T-helper 9 cell (primary cell): ENCODE measurements around the gene C10orf67.
A peak's percentile ranks its signal among the peaks of the same experiment; 100 is the strongest.
"Not testable (repeated sequence)": the region's sequence is repeated elsewhere in the genome, so short reads cannot be mapped to it uniquely, and the experiment has no call there.

ENCODE experiments used
- DNase-seq: peaks from one replicate; pipeline ENCODE4 v3.0.0-alpha.2; 2020
- total RNA-seq, 2 donors: gene quantifications; one replicate each; lab custom pipeline; 2026; lab: John Stamatoyannopoulos, UW

Gene C10orf67
- total RNA-seq: 0.07 to 0.48 reads per million in 2 donors

DNA sequence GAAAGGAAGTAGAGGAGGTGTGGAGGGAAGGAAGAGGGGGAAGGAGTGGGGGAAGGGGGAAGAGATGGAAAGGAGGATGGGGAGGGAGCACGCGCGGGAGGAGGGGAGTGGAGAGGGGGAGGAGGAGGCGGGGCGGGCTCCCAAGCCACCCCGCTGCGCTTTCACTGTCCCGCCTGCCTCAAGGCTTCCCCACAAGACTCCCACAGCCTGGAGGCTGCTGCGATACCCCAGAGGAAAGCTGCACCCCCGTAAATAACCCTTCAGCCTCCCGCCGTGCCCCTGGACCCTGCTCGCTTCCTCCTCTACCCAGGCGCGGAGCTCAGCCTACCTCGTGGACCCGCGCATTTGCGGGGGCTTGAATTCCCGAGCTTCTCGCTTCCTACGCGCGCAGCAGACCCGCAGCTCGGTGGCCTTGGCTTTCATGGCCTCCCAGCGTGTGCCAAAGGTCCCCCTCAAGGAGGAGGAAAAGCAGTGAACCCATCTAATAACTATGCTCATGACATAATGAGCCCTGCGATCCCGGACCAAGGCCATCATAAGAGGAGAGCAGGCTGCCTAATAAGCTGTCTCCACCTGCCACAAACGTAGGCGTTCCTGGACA, at the start of gene C10orf67:
C10orf67 (minus strand) TSS at position 557 of the 601 bp plus-strand sequence; CDS start at position 534, 23 bp downstream.
- DNase-seq: peak; percentile 12

DNA sequence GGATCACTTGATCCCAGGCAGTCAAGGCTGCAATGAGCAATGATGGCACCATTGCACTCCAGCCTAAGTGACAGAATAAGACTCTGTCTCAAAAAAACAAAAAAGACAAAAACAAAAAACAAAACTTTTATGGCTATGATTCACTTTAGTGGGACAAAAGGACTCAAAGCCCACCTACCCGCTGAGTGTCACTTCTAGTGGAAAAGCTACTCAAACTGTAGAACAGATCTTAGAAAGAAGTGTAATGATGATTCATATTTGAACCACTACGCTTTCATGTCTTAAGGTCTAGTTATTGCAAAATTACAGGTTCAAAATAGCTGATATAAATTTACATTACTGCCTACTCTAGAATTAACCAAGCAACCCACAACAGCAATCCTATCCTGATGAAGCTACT, 47.2 kb upstream of the C10orf67 start:
- DNase-seq: no peak

DNA sequence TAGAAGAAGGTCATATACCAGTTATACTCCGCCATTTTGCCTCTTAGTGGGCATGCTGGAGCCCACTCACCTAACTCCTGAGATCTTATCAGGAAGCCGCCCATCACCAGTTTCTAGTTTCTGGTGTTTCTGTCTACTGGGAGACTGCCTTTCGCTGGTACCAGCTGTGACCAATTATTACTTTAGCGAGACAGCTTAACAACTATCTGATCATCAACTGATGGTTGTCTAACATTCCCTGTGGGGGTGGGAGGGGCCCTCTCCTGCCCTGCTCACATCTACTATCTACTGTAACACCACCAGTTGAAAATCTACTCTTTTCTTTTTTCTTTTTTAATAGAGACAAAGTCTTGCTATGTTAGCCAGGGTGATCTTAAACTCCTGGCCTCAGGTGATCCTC, 46.2 kb upstream of the C10orf67 start:
- DNase-seq: no peak

DNA sequence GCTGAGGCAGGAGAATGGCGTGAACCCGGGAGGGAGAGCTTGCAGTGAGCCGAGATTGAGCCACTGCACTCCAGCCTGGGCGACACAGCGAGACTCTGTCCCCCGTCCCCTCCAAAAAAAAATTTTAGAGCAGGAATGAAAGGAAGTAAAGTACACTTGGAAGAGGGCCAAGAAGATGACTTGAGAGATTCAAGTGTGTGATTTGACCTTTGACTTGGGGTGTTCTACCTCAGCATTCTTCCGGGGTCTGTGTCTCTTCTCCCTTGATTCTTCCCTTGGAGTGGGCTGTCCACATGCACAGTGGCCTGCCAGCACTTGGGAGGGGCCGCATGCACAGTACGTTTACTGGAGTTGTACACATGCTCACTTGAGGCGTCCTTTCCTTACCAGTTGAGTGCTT, 45.8 kb upstream of the C10orf67 start:
- DNase-seq: not testable (repeated sequence)

DNA sequence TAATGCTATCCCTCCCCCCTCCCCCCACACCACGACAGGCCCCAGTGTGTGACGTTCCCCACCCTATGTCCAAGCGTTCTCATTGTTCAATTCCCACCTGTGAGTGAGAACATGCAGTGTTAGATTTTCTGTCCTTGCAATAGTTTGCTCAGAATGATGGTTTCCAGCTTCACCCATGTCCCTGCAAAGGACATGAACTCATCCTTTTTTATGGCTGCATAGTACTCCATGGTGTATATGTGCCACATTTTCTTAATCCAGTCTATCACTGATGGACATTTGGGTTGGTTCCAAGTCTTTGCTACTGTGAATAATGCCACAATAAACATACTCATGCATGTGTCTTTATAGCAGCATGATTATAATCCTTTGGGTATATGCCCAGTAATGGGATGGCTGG, 42.9 kb upstream of the C10orf67 start:
- DNase-seq: not testable (repeated sequence)

DNA sequence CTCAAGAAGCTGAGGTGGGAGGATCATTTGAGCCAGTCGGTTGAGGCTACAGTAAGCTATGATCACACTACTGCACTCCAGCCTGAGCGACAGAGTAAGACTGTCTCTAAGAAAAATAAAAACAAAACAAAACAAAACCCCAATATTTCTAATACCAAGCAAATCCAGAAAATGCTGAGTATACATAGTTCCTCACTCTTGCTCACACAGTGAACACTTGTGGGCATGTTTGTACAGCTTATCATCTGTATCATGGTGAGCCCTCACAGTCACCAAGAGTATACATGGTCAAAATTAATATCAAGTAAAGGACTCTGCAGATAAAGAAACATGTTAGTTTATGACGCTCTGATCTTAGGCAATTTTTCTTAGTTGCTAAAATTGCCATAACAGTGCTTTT, 41.5 kb upstream of the C10orf67 start:
- no peak for DNase-seq

DNA sequence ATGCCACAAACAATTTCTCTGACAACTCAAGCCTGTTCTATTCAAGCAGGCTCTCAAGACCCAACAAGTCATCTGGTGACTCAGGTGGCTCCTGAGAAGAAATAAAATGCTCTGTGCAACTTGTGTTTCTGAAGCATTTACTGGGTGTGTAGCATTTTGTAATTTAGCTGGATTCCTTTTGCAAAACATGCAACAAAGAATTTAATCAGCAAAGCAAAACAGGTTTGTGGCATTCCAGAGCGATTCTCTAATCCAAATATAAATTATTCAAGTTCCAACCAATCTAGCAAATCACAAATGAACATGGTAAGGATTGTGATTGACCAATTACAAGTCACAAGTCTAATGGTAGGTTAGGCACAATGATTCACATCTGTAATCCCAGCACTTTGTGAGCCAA, 39.8 kb upstream of the C10orf67 start:
- no peak for DNase-seq

DNA sequence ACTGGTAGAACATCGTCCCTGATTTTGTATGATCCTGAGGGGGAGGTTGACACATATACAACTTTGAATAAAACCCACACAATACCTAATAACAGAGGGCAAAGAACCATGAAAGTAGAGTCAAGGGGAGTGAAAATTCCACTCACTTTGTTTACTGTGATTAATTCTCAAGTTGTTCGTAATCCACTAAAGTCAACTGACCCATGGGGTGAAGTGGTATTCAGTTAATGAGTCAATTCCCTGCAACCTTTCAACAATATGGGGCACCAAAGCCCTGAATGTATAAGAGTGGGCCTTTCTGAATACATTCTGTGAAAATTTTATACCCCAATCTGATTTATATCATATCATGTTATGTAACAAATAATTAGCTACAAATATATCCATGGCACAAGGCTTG, 39.0 kb upstream of the C10orf67 start:
- DNase-seq: no peak

DNA sequence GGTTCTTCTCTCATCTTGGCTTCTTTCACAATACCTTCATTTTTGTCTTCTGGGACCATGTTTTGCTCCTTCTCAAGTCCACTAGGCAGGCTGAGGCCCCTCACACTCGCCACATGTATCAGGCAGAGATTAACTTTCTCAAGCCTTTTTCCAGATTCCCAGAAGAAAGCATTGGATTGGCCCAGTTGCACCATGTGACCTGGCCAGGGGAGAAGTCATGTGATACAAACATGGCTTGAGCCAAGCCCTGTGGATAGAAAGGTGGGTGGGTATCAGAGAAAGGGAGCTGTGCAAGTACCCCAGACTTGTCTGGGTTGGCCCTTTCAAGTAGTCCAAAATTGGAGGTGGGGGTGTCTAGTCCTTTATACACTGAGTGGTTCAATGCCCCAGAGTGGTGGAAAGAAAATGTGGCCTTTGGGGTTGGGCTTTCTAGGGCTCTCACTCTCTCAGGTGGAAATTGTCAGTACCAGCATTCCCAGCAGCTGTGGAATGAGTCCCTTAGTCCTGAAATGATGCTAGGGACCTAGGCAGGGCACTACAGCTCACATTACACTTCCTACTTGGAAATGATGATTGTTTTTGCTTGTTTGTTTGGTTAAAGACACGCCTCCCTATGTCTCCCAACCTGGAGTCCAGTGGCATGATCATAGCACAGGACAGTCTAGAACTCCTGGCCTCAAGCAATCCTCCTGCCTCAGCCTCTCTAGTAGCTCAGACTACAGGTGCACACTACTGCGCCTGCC, 36.9 kb upstream of the C10orf67 start:
- DNase-seq: no peak

DNA sequence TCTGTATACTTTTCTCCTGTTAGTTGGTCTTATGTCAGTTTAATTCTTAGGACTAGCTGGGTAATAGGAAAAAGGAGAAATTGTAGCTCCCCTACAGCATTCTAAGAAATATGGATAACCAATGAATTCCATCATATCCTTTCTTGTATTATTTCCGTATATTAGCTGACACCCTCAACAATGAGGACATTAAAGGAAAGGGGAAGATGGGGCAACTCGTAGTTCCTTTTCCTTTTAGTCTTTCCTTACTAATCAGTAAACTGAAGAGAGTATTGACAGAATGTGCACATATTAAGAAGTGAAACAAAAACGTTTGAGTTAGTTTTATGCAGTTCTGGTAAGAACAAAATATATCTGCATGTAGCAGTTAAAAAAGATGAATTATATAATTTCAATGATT, 35.1 kb upstream of the C10orf67 start:
- no peak for DNase-seq

DNA sequence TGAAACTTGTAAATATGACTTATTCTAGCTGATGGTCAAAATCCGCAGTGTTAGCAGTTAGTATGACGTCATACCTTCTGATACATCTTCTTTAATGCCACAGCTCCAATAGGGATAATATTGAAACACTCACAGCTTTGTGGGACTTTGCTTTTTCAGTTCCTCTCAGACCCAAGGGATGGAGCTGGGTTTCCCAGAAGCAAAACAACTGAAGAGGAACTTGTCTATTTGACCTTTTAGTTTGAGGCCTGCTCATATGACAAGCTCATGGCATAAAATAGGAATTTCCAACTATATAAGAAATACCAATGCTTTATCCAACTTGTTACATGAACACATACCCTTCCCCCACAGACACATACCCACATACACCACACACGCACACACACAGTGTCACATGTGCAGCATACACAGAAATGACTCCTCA, 31.6 kb upstream of the C10orf67 start:
- DNase-seq: no peak

DNA sequence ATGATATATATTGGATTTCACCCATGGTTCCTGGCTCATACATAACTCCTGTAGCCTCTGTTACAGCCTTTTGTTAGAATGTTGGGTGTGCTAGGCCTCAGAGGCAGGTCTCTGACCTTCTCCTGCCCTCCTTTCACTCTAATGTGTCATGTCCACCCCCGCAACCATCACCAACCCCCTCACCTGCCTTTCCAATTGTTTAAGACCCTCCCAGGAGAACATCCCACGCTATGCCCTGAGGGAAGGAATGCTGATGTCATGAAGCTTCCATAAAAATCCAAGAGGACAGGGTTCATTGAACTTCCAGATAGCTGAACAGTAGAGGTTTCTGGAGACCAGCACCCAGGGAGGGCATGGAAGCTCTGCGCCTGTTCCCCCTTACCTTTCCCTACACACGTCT, 30.8 kb upstream of the C10orf67 start:
- DNase-seq: no peak

DNA sequence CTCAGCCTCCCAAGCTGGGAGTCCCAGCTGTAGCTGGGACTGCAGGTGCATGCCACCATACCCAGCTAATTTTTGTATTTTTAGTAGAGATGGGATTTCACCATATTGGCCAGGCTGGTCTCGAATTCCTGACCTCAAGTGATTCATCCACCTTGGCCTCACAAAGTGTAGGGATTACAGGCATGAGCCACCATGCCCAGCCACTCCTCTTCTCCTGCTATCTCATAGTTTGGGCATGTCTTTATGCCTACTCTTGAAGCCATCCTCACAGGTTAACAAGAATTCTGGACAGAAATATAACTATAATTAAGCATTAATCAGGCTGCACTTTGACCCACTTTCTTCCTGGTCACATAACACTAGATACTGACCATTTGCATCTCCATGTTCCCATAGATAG, 28.6 kb upstream of the C10orf67 start:
- DNase-seq: no peak

DNA sequence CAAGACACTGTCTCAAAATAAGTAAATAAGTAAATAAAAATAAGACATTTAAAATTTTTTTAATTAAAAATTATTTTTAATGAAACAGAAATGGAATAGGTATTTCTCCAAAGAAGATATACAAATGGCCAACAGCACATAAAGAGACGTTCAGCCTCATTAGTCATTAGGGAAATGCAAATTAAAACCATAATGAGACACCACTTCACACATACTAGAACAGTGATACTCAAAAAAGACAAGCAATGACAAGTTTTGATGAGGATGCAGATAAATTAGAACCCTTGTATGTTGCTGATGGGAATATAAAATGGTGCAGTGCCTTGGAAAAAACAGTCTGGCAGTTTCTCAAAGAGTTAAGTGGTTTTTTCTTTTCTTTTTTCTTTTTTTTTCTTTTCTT, 26.5 kb upstream of the C10orf67 start:
- no peak for DNase-seq

DNA sequence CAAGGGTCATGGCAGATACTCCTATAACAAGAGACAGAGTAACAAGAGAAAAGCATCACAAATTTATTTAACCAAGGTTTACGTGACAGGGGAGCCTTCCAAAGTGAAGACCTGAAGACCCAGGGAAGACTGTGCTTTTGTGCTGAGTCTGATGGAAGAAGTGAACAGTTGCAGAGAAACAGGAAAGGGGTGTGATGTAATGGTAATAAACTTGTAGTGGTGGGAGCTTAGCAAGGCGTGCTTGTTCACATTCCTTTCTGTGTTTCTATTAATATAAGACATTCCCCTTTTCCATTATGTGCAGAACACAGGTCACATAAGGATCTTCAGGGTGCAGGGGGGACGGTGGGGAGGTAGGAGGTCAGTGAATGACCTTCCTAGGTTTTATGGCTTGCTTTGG, 25.5 kb upstream of the C10orf67 start:
- DNase-seq: no peak

DNA sequence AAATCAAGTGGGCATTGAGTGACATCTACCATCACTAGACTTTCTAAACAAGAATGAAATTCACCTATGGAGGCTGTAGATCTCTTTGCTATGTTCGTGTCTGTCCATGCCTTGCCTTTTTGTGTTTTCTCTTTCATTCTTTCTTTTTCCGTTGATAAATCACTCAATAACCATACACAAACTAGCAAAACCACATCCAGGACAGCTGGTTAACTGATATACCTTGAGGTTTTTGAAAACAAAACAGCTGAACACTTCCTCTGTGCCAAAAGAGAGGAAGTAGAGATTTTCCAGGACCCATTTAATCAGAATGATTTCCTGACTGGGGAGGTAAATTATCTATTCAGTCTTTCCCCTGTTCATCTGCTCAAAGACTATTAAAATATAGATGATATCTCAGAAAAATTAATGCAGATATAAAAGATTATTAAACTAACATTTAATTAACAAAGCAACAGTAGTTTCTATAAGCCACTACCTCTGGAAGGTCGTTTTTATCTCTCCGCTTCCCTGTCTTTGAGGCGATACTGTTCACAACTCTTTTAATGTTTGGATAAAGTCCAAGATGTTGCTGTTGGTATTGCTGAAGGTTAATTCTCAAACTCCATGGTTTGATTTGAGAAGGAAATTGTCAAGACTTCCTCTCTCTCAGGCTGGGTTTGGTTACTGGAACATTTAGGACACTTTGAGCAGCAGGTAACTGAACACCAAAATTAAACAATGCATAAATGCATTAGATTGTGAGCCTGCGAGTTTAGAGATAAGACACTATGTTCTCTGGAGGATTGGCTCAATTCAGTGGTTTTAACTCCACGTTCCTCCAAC, 24.4 kb upstream of the C10orf67 start:
- DNase-seq: no peak

DNA sequence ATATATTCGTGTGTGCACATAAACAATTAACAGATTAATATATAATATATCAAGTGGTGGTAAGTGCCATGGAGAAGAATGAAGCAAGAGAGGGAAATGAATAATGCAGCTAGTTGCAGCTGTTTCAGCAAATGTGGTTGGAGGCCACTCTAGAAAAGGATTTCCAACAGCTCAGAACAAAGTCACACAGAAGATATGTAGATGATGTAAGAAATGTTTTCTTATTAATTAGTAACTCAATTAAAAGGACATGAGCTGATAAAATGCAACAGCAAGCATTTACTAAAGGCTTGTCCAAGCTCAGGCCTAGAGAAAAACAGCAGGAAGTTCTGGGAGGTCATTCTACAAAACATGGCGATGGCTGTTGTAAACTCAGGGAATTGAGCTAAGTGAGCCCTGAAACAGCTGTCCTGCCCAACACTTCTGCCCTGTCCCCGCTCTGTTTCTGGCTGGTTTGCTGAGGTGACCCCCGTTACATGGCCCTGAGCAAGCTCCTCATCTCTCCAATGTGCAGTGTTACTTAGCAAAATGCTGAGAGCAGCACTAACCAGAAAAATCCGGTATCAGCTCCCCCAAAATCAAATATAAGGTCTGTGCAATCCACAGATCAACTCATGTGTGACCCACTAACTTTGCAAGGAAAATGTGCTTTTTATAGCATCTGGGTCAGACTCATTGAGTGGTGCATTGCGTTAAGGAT, 23.4 kb upstream of the C10orf67 start:
- DNase-seq: no peak

DNA sequence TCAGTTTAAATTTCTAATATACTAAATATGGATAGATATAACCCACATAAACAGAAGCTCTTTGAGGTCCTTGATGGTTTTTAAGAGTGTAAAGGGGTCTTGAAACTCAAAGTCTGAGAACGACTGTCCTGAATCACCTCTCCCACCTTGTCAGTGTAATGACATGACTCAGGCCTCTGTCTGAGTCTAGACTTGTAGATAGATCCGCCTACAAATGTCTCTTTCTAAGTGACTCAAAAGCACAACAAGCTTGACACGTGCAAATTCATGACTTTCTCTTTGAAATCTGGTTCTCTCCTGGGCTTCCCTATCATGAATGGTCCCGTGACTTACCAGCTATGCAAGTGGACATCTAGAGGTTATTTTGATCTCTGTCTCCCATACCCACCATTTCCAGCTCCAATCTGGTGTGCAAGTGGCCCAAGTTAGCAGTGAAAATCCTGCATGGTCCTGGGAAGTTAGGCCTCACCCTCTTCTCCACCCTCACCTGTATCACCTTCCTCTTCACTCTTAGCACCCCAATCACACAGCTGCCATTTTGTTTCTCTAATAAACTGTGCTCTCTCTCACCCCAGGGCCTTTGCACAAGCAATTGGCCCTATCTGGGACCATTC, 20.9 kb upstream of the C10orf67 start:
- not testable (repeated sequence) for DNase-seq

DNA sequence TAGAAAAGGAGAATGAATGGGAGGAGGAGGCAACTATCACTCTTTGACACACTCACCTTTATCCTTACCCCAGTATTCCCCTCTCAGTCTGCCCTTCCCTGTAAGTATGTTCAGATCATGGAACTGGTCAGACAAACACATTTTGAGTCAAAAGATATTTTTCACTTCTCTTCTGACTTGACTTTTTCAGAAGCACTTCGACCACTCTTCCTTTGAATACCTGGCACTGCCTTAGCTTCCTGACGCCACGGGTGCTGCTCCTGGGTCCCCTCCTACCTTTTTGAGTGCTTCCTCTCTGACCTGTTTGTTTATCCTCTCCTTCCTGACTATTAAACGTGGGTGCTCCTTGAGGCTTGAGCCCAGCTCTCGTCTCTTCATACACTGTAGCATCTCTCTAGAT, 19.8 kb upstream of the C10orf67 start:
- DNase-seq: no peak

DNA sequence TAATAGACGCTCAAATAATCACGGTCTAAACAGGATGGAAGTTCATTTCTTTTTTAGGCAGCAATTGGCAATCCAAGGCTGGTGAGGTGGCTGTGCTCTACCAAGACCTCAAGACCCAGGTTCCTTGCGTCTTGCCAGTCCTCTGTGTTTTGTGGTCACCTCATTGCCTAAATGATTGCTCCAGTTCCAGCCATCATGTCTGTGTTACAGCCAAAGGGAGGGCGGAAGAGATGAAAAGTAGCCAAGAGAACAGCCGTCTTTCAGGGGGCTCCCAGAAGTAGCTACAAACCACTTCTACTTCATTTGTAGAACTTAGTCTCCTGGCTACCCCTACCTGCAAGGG, 19.2 kb upstream of the C10orf67 start:
- no peak for DNase-seq

DNA sequence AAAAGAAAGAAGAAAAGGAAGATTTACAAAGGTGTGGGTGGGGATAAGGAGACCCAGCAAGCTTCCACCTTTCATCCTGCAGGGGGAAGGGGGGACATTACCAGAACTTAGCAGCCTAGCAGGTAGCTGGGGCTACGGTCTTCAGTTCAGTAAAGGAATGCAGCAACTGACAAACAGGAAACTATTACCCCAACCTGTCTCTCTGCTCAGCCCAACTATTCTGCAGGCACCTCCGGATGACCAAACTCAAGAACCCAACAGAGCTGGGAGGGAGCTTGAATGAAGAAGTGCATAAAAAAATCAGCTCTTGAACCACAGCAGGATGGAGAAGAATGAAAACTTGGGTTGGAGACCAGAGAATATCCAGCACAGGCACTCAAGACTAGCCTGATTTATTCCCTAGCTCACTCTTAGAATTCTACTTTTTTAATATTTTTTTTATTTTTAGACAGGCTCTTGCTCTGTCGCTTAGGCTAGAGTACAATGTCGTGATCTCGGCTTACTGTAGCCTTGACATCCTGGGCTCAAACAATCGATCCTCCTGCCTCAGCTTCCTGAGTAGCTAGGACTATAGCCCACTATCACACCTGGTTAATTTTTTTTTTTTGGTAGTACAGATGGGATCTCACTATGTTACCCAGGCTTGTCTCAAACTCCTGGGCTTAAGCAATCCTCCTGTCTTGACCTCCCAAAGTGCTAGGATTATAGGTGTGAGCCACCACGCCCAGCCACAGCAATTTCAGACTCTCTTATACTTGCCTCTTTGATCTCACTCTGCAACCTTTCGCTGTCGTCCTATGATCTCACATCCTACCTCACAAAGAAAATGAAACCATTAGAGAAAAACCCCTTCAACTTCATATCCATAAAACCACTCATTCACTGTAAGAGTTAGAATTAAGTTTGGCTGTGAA, 18.5 kb upstream of the C10orf67 start:
- DNase-seq: no peak
